Neuronal stem cell (in vitro differentiated cells): ENCODE data around the gene NPAS4.

Experiments
- DNase-seq: peaks from one replicate; pipeline ENCODE4 v3.0.0-alpha.2; 2013; ENCODE audit warnings: low spot score
- H2AFZ ChIP-seq: one replicate; pipeline ENCODE4 v1.6.1; 2013; ENCODE audit warnings: mild to moderate bottlenecking, low read length, inconsistent platforms
- H2AK5ac ChIP-seq: 2 replicates; pipeline ENCODE4 v1.6.1; 2013; ENCODE audit warnings: low read depth, mild to moderate bottlenecking, inconsistent platforms, low read length, moderate library complexity, mixed read lengths
- H2BK120ac ChIP-seq: 2 replicates; pipeline ENCODE4 v1.6.1; 2013; ENCODE audit warnings: low read depth, mild to moderate bottlenecking, inconsistent platforms, low read length, moderate library complexity, mixed read lengths
- H2BK12ac ChIP-seq: one replicate; pipeline ENCODE4 v1.6.1; 2013; ENCODE audit warnings: low read length, inconsistent platforms
- H2BK15ac ChIP-seq: 2 replicates; pipeline ENCODE4 v1.6.1; 2013; ENCODE audit warnings: mild to moderate bottlenecking, low read length, inconsistent platforms, mixed read lengths
- H2BK5ac ChIP-seq: one replicate; pipeline ENCODE4 v1.6.1; 2013; ENCODE audit warnings: inconsistent platforms, mild to moderate bottlenecking, low read length, moderate library complexity
- H3K14ac ChIP-seq: one replicate; pipeline ENCODE4 v1.6.1; 2013; ENCODE audit warnings: low read length, inconsistent platforms
- H3K18ac ChIP-seq: 2 replicates; pipeline ENCODE4 v1.6.1; 2013; ENCODE audit warnings: low read length, inconsistent platforms
- H3K23ac ChIP-seq: 2 replicates; pipeline ENCODE4 v1.6.1; 2013; ENCODE audit warnings: low read depth, mild to moderate bottlenecking, mixed read lengths, low read length, inconsistent platforms; ENCODE audit not compliant: poor library complexity
- H3K27ac ChIP-seq: replicated peaks from 3 replicates; pipeline ENCODE4 v1.5.1; 2013; ENCODE audit warnings: low read length, inconsistent platforms
- H3K27me3 ChIP-seq, 3 experiments: 2 replicates each; pipeline ENCODE4 v1.6.1; 2013; ENCODE audit warnings: low read length in 3 of 3, mild to moderate bottlenecking in 2 of 3, inconsistent platforms in 1 of 3, low read depth in 1 of 3, mixed read lengths in 1 of 3, moderate library complexity in 1 of 3; ENCODE audit not compliant: control insufficient read depth in 3 of 3, insufficient read depth in 3 of 3
- H3K36me3 ChIP-seq, 2 donors: replicated peaks in 1 of 2; 2 replicates each; pipeline ENCODE4 v1.6.1; 2013; ENCODE audit warnings: low read length in 2 of 2; ENCODE audit not compliant: control insufficient read depth in 2 of 2, insufficient read depth in 2 of 2
- H3K4ac ChIP-seq: 2 replicates; pipeline ENCODE4 v1.6.1; 2013; ENCODE audit warnings: inconsistent platforms, mild to moderate bottlenecking, low read length, moderate library complexity
- H3K4me1 ChIP-seq, 2 donors: 1 replicate in 1 of 2; 2 replicates in 1 of 2; pipeline ENCODE4 v1.6.1; 2013; ENCODE audit warnings: low read length in 2 of 2, low read depth in 1 of 2; ENCODE audit not compliant: control insufficient read depth in 2 of 2, insufficient read depth in 1 of 2
- H3K4me2 ChIP-seq: one replicate; pipeline ENCODE4 v1.6.1; 2013; ENCODE audit warnings: mild to moderate bottlenecking, low read length, inconsistent platforms; ENCODE audit not compliant: insufficient read depth, poor library complexity, severe bottlenecking
- H3K4me3 ChIP-seq, 2 donors: 2 replicates each; pipeline ENCODE4 v1.5.1; 2013; ENCODE audit warnings: low read length in 2 of 2, mild to moderate bottlenecking in 2 of 2, inconsistent platforms in 1 of 2, moderate library complexity in 1 of 2
- H3K79me1 ChIP-seq: one replicate; pipeline ENCODE4 v1.6.1; 2013; ENCODE audit warnings: low read depth, mild to moderate bottlenecking, inconsistent platforms, low read length, moderate library complexity
- H3K9ac ChIP-seq: one replicate; pipeline ENCODE4 v1.6.1; 2013; ENCODE audit warnings: mild to moderate bottlenecking, low read depth, low read length, inconsistent platforms; ENCODE audit not compliant: poor library complexity
- H3K9me3 ChIP-seq, 2 donors: replicated peaks in 1 of 2; 2 replicates each; pipeline versions ENCODE3 to v1.6.1; 2013; ENCODE audit warnings: low read length in 2 of 2, mild to moderate bottlenecking in 2 of 2, inconsistent platforms in 1 of 2, low read depth in 1 of 2, mixed read lengths in 1 of 2, moderate library complexity in 1 of 2; ENCODE audit not compliant: control insufficient read depth in 2 of 2, insufficient read depth in 1 of 2
- H4K8ac ChIP-seq: one replicate; pipeline ENCODE4 v1.6.1; 2013; ENCODE audit warnings: low read depth, mild to moderate bottlenecking, inconsistent platforms, low read length, moderate library complexity
- H4K91ac ChIP-seq: one replicate; pipeline ENCODE4 v1.6.1; 2013; ENCODE audit warnings: low read length, low read depth, mild to moderate bottlenecking, inconsistent platforms; ENCODE audit not compliant: poor library complexity
- WGBS, 2 donors: extraction: QIAGEN DNeasy Blood & Tissue Kit; methylation state at CpG; one replicate each; pipeline ENCODE4 v1.1.7; 2013; ENCODE audit warnings: missing lambda C conversion rate in 2 of 2, mixed read lengths in 1 of 2; ENCODE audit not compliant: insufficient read length in 2 of 2, insufficient replicate concordance in 1 of 2; ENCODE audit errors: extremely low coverage in 2 of 2; 5-methylcytosine and 5-hydroxymethylcytosine counted together

NPAS4 gene

DNA sequence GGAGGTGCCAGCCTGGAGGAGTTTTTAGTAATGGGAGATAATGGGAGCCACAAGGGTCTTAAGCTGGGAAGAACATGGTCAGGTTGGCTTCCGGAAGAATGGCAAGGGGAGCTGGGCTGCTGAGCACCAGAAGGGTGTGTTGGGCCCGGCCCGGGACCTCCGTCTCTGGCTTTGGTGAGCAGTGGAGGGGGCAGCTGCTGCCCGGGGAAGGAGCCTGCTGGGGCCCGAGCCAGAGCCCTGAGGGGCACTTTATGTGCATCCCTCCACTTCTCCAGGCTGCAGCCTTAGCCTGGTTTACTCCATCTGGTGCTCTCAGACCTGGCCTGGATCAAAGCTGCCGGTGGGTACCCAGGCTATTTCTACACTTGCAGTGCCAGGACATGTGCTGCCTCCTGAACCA, 8.7 kb upstream of the NPAS4 start:
- Histone ChIP-seq H3K18ac (no peak overlapping the region), H3K4ac (no peak overlapping the region), H3K36me3 (no peaks in the 10 kb centered on the region), H3K23ac (no peak overlapping the region), H2BK120ac (no peak overlapping the region), H3K9ac (no peak overlapping the region), H3K4me2 (no peak overlapping the region), H3K27ac (no peak overlapping the region), H2BK12ac (no peak overlapping the region), H3K79me1 (no peaks in the 10 kb centered on the region), H2BK15ac (no peak overlapping the region), H2AK5ac (no peak overlapping the region), H2BK5ac (no peak overlapping the region), H4K8ac (no peak overlapping the region), H3K14ac (no peak overlapping the region), H3K4me3 (no peak overlapping the region), H3K27me3 (no peaks in the 10 kb centered on the region), H2AFZ (no peak overlapping the region), H3K9me3 (no peaks in the 10 kb centered on the region), H4K91ac (no peak overlapping the region), H3K4me1 (peaks cover 10 to 16% of the 10 kb centered on the region in 2 donors)
- no peak for DNase-seq
- no CpG with 5 or more reads among the region's 7 CpGs for WGBS, 2 donors

DNA sequence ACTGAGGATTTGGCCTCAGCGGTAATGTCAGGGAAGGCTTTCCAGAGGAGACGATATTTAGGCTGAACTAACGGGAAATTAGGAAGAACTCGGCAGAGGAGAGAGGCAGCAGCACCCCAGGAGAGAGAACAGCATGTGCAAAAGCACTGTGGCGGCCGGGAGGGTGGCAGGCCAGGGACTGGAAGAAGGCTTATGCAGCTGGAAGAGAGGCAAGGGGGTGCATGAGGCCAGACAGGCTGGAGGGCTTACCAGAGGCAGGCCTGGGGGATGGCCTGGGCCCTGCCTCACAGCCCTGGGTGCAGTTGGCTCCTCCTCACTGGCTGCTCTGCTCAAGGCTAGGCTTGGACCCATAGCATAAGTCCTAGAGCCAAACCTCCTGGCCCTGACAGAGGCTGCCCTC, 7.7 kb upstream of the NPAS4 start:
- Histone ChIP-seq H3K79me1 (no peaks in the 10 kb centered on the region), H4K8ac (no peak overlapping the region), H3K4me2 (no peak overlapping the region)

DNA sequence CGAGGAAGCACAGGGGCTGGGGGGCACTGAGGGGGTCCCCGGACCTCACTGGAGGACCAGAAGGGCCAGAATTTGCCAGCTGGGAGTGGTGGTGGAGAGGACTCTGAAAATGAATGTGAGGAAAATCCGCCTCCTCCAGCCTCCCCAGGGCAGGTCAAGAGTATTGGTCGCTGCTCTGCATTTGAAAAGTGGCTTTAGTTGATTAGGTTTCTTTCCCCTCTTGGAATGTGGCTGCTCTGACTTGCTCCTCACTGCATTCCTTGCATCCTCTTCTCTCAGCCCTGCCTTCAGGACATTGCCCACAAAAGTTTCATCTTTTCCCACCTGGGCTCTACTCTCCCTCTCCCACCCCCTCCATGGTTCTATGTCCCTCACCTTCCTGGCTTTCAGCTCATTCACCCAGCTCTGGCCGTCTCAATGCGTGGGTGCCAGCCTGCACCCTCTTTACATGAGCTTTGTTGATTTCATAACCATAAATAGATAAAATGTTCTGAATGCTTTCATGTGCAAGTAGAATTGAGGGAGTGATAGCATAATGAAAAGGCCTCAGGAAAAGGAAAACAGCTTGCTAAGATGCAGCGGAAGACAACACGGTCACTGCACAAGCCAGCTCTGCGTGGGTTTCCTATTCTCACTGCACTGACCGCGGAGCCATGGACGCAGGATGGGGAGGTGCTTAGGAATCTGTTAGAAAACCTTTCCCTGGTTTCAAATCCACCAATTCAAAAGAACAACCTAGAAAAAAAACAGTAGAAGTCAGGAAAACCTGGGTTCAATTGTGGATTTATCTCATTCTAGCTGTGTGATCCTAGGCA, 6.5 kb upstream of the NPAS4 start:
- no peak overlapping the region for H3K27ac ChIP-seq
- peaks cover 10 to 29% of the 10 kb centered on the region in 2 donors for H3K4me1 ChIP-seq
- H3K4ac ChIP-seq, result no peak overlapping the region
- H2BK15ac ChIP-seq, result no peak overlapping the region
- no peak overlapping the region for H2BK120ac ChIP-seq
- WGBS, 2 donors, result no CpG with 5 or more reads among the region's 12 CpGs
- no peak overlapping the region for H2AFZ ChIP-seq
- H2AK5ac ChIP-seq, result no peak overlapping the region
- H3K9ac ChIP-seq, result no peak overlapping the region
- peaks cover 0 to 6% (median 0%) of the 10 kb centered on the region in 3 experiments for H3K27me3 ChIP-seq
- no peak overlapping the region for H2BK12ac ChIP-seq
- H3K14ac ChIP-seq, result no peak overlapping the region
- no peak overlapping the region for H3K18ac ChIP-seq
- no peak for DNase-seq
- H3K4me2 ChIP-seq, result no peak overlapping the region
- no peak overlapping the region for H2BK5ac ChIP-seq
- H3K36me3 ChIP-seq, result no peaks in the 10 kb centered on the region
- no peak overlapping the region for H4K8ac ChIP-seq
- no peak overlapping the region for H3K4me3 ChIP-seq
- H3K9me3 ChIP-seq, result no peaks in the 10 kb centered on the region
- H3K79me1 ChIP-seq, result no peaks in the 10 kb centered on the region
- no peak overlapping the region for H4K91ac ChIP-seq
- H3K23ac ChIP-seq, result no peak overlapping the region

More for the DNA sequence above, 7.7 kb upstream of the NPAS4 start:
- Histone ChIP-seq H3K4ac (no peak overlapping the region), H2BK15ac (no peak overlapping the region), H3K27me3 (no peaks in the 10 kb centered on the region), H3K36me3 (no peaks in the 10 kb centered on the region), H2BK120ac (no peak overlapping the region), H3K23ac (no peak overlapping the region), H2AK5ac (no peak overlapping the region), H3K4me3 (no peak overlapping the region), H2BK5ac (no peak overlapping the region), H3K4me1 (peaks cover 13 to 22% of the 10 kb centered on the region in 2 donors), H4K91ac (no peak overlapping the region), H2AFZ (no peak overlapping the region), H3K18ac (no peak overlapping the region), H3K27ac (no peak overlapping the region), H2BK12ac (no peak overlapping the region), H3K9me3 (no peaks in the 10 kb centered on the region), H3K14ac (no peak overlapping the region), H3K9ac (no peak overlapping the region)
- DNase-seq, result no peak
- no CpG with 5 or more reads among the region's 6 CpGs for WGBS, 2 donors

DNA sequence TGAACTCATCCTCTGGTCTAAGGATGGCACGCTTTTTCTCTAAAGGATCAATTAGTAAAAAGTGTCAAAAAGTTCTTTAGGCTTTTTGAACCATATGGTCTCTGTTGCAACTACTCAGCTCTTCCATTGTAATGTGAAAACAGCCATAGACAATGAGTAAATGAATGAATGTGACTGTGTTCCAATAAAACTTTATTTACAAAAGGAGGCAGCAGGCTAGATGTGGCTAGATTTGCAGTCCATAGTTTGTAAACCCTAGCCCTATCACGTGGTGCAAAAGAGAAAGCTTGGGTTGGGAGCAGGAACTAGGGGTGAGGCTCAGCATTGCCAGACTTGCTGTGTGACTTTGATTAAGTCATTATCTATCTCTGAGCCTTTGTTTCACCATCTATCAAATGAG, 5.4 kb upstream of the NPAS4 start:
- H2BK15ac ChIP-seq, result no peak overlapping the region
- H3K79me1 ChIP-seq, result no peaks in the 10 kb centered on the region
- H3K4ac ChIP-seq, result no peak overlapping the region
- no peak overlapping the region for H2BK5ac ChIP-seq
- no peak overlapping the region for H3K14ac ChIP-seq
- DNase-seq, result no peak
- H3K27ac ChIP-seq, result no peak overlapping the region
- H3K4me3 ChIP-seq, result no peak overlapping the region
- no peak overlapping the region for H2AK5ac ChIP-seq
- no peak overlapping the region for H3K9ac ChIP-seq
- H4K91ac ChIP-seq, result no peak overlapping the region
- H4K8ac ChIP-seq, result no peak overlapping the region
- no peak overlapping the region for H2BK120ac ChIP-seq
- H3K27me3 ChIP-seq, result peaks cover 4 to 15% (median 7%) of the 10 kb centered on the region in 3 experiments
- H3K9me3 ChIP-seq, result no peaks in the 10 kb centered on the region
- H2AFZ ChIP-seq, result no peak overlapping the region
- no peaks in the 10 kb centered on the region for H3K36me3 ChIP-seq
- no peak overlapping the region for H2BK12ac ChIP-seq
- H3K4me2 ChIP-seq, result no peak overlapping the region
- H3K23ac ChIP-seq, result no peak overlapping the region
- H3K18ac ChIP-seq, result no peak overlapping the region
- WGBS, 2 donors, result no CpG with 5 or more reads among the region's 2 CpGs
- peaks cover 5 to 31% of the 10 kb centered on the region in 2 donors for H3K4me1 ChIP-seq
